Activated CD4-positive, alpha-beta T cell treated with anti-CD3 and anti-CD28 coated beads, Interleukin-2, amount 10 ng/mL, durations not matched to agents 7 days and 5 days (primary cell): ENCODE results near the gene CNTRL. TPM values are rescaled to one million over a fixed set of nuclear protein-coding genes. Genes with fewer than 3 reads are reported as not detected.
A peak's percentile ranks its signal among the peaks of the same experiment; 100 is the strongest.

Experiments used
- CTCF ChIA-PET: fragments of 350-600 bp; sonication (Branson Sonifier 250); formaldehyde crosslinking; loops from one replicate; lab custom pipeline; 2021; ENCODE audit warnings: antibody characterized with exemption; lab: Charles Lee
- POLR2A ChIA-PET: fragments of 350-600 bp; sonication (Branson Sonifier 250); formaldehyde crosslinking; loops from one replicate; lab custom pipeline; 2021; ENCODE audit warnings: antibody characterized with exemption; lab: Charles Lee
- DNase-seq: peaks from one replicate; pipeline ENCODE4 v3.0.0-alpha.2; 2020
- H3K27ac Mint-ChIP-seq: one replicate; pipeline ENCODE4 v1.8.0; 2021; ENCODE audit warnings: mild to moderate bottlenecking, moderate library complexity, mixed read lengths
- H3K27me3 Mint-ChIP-seq: one replicate; pipeline ENCODE4 v1.8.0; 2021; ENCODE audit warnings: mixed read lengths
- H3K36me3 Mint-ChIP-seq: one replicate; pipeline ENCODE4 v1.8.0; 2021; ENCODE audit warnings: low read depth, mixed read lengths
- H3K4me1 Mint-ChIP-seq: one replicate; pipeline ENCODE4 v1.8.0; 2021; ENCODE audit warnings: mixed read lengths
- H3K4me3 Mint-ChIP-seq: one replicate; pipeline ENCODE4 v1.8.0; 2021; ENCODE audit warnings: mild to moderate bottlenecking, moderate library complexity, mixed read lengths
- H3K9me3 Mint-ChIP-seq: one replicate; pipeline ENCODE4 v1.8.0; 2021; ENCODE audit warnings: mixed read lengths
- total RNA-seq, 2 experiments: library from RNA; stranded (reverse); gene quantifications; one replicate each; pipeline ENCODE4 v1.2.3, GENCODE V29; 2021

The CNTRL gene
- total RNA-seq, 2 experiments from 2014 or later = 90.7 to 91.5 TPM

- Mint-ChIP-seq H3K9me3 (no peaks in the 10 kb centered on the region), H3K4me1 (peaks cover 54% of the 10 kb centered on the region), H3K27me3 (no peaks in the 10 kb centered on the region), H3K36me3 (peaks cover 65% of the 10 kb centered on the region), H3K4me3 (no peak overlapping the region), H3K27ac (peak overlapping the region; percentile 26)
- CTCF ChIA-PET = interaction anchor here (1.2 to 2.6 kb wide), 5 partner anchors 10 to 26 kb away, joined by 3 to 12 read pairs (median 7); partner anchors contain the start of gene RAB14
- POLR2A ChIA-PET = interaction anchor here (0.5 to 1.1 kb wide), 2 partner anchors 8 to 296 kb away, joined by 3 read pairs; no protein-coding TSS in a partner anchor
- no peak for DNase-seq
These were observed 111.1 kb downstream of the CNTRL start for GRCh38 chr9:121185774-121186403.

- CTCF ChIA-PET = interaction anchor here (0.6 kb wide), 1 partner anchor 256 kb away, joined by 3 read pairs; no protein-coding TSS in a partner anchor
- H3K36me3 Mint-ChIP-seq = peaks cover 54% of the 10 kb centered on the region
- peaks cover 59% of the 10 kb centered on the region for H3K4me1 Mint-ChIP-seq
- H3K27ac Mint-ChIP-seq = no peak overlapping the region
- POLR2A ChIA-PET = interaction anchor here (0.7 kb wide), 1 partner anchor 1853 kb away, joined by 5 read pairs; no protein-coding TSS in a partner anchor
- no peak overlapping the region for H3K4me3 Mint-ChIP-seq
- H3K9me3 Mint-ChIP-seq = no peaks in the 10 kb centered on the region
- H3K27me3 Mint-ChIP-seq = no peaks in the 10 kb centered on the region
- DNase-seq = no peak
These were observed 113.0 kb downstream of the CNTRL start for GRCh38 chr9:121187636-121188305.

- Mint-ChIP-seq H3K27me3 (no peaks in the 10 kb centered on the region), H3K9me3 (no peaks in the 10 kb centered on the region), H3K4me3 (no peak overlapping the region), H3K4me1 (peaks cover 61% of the 10 kb centered on the region), H3K36me3 (peaks cover 43% of the 10 kb centered on the region), H3K27ac (no peak overlapping the region)
- DNase-seq = no peak
- CTCF ChIA-PET = interaction anchor here (1.1 kb wide), 1 partner anchor 11 kb away, joined by 3 read pairs; no protein-coding TSS in a partner anchor
- POLR2A ChIA-PET = no interaction called here
These were observed 114.3 kb downstream of the CNTRL start for GRCh38 chr9:121189006-121189405.

GRCh38 chr9:121189660-121190059 is 114.9 kb downstream of the CNTRL start:
- CTCF ChIA-PET = interaction anchor here (1.1 kb wide), 1 partner anchor 10 kb away, joined by 3 read pairs; no protein-coding TSS in a partner anchor
- H3K36me3 Mint-ChIP-seq = peaks cover 42% of the 10 kb centered on the region
- H3K27ac Mint-ChIP-seq = no peak overlapping the region

DNA sequence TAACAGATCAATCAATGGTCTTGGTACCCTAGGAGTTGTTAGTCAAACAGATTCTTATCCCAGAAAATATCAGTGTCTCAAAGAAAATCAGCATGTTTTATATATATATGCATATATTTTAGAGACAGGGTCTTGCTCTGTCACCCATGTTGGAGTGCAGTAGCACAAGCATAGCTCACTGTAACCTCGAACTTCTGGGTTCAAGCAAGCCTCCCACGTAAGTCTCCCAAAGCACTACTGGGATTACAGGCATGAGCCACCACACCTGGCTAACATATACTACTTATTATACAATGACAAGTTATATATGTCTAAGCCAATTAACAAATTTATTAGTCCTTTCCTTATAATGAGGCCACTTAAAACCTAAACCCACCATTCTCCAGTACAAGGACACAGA is 116.5 kb downstream of the CNTRL start:
- H3K27ac Mint-ChIP-seq = no peak overlapping the region
- no peak overlapping the region for H3K4me3 Mint-ChIP-seq
- H3K9me3 Mint-ChIP-seq = no peaks in the 10 kb centered on the region
- no peaks in the 10 kb centered on the region for H3K27me3 Mint-ChIP-seq
- peaks cover 65% of the 10 kb centered on the region for H3K4me1 Mint-ChIP-seq
- ChIA-PET POLR2A (no interaction called here), CTCF (interaction anchor here (0.6 kb wide), 1 partner anchor 341 kb away, joined by 4 read pairs; no protein-coding TSS in a partner anchor)
- DNase-seq = no peak
- H3K36me3 Mint-ChIP-seq = peaks cover 27% of the 10 kb centered on the region

More at GRCh38 chr9:121189660-121190059, 114.9 kb downstream of the CNTRL start:
- no peaks in the 10 kb centered on the region for H3K27me3 Mint-ChIP-seq
- POLR2A ChIA-PET = no interaction called here
- no peaks in the 10 kb centered on the region for H3K9me3 Mint-ChIP-seq
- no peak overlapping the region for H3K4me3 Mint-ChIP-seq
- peaks cover 65% of the 10 kb centered on the region for H3K4me1 Mint-ChIP-seq
- DNase-seq = no peak

DNA sequence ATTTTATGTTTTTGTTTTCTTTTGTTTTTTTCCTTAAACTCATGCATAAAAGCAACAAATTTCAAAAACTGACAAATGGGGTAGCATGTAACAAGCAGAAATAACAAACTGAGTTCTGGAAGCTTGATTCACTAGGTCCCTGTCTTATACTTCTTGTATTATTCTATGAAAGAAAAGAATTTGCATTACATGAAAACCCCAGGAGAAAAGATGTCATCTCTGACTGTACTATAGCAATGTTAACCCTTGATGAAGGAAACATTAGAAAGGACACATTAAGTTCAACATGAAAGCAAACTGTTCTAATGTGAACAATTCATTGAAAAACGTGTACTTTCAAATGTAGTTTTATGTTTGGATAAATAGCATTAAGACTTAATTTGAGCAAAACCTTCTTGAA is 117.8 kb downstream of the CNTRL start:
- Mint-ChIP-seq H3K9me3 (no peaks in the 10 kb centered on the region), H3K27ac (no peak overlapping the region), H3K27me3 (no peaks in the 10 kb centered on the region), H3K4me3 (no peak overlapping the region), H3K36me3 (peaks cover 21% of the 10 kb centered on the region), H3K4me1 (peaks cover 67% of the 10 kb centered on the region)
- no peak for DNase-seq
- POLR2A ChIA-PET = no interaction called here
- CTCF ChIA-PET = interaction anchor here (0.6 kb wide), 1 partner anchor 9 kb away, joined by 3 read pairs; no protein-coding TSS in a partner anchor

- POLR2A ChIA-PET = no interaction called here
These were observed 118.3 kb downstream of the CNTRL start for GRCh38 chr9:121192959-121193640.

DNA sequence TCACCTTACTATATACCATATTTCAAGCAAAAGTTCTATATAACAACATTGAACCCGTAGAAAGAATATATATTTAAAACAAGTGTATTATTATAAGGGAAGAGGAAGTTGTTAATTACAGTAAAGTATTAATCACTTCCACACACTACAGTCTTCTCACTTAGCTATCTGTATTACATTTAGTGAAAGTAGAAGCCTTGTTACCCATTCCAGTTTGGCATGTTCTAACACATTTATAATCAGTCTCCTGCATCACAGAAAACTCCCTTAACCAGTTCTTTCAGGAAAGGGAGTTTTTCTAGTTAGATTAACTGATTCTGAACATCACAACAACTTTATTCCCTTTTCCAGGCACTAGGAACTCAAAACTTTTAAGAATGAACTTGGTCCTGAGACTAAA is 120.0 kb downstream of the CNTRL start:
- CTCF ChIA-PET = interaction anchor here (0.9 to 1.3 kb wide), 2 partner anchors 10 to 23 kb away, joined by 3 read pairs; no protein-coding TSS in a partner anchor
- H3K4me1 Mint-ChIP-seq = peaks cover 75% of the 10 kb centered on the region
- H3K27ac Mint-ChIP-seq = no peak overlapping the region
- POLR2A ChIA-PET = interaction anchor here (0.7 kb wide), 1 partner anchor 9 kb away, joined by 3 read pairs; no protein-coding TSS in a partner anchor
- H3K36me3 Mint-ChIP-seq = peaks cover 17% of the 10 kb centered on the region
- DNase-seq = no peak
- no peaks in the 10 kb centered on the region for H3K27me3 Mint-ChIP-seq
- no peaks in the 10 kb centered on the region for H3K9me3 Mint-ChIP-seq
- H3K4me3 Mint-ChIP-seq = no peak overlapping the region

More at GRCh38 chr9:121192959-121193640, 118.3 kb downstream of the CNTRL start:
- no peak overlapping the region for H3K27ac Mint-ChIP-seq
- no peak for DNase-seq
- CTCF ChIA-PET = no interaction called here
- peaks cover 22% of the 10 kb centered on the region for H3K36me3 Mint-ChIP-seq
- H3K4me3 Mint-ChIP-seq = no peak overlapping the region
- no peaks in the 10 kb centered on the region for H3K27me3 Mint-ChIP-seq
- H3K4me1 Mint-ChIP-seq = peaks cover 67% of the 10 kb centered on the region
- no peaks in the 10 kb centered on the region for H3K9me3 Mint-ChIP-seq

GRCh38 chr9:121196389-121196788 is 121.6 kb downstream of the CNTRL start:
- Mint-ChIP-seq H3K27ac (no peak overlapping the region), H3K36me3 (peaks cover 15% of the 10 kb centered on the region), H3K4me1 (peaks cover 71% of the 10 kb centered on the region), H3K4me3 (no peak overlapping the region), H3K27me3 (no peaks in the 10 kb centered on the region), H3K9me3 (no peaks in the 10 kb centered on the region)
- POLR2A ChIA-PET = no interaction called here
- CTCF ChIA-PET = no interaction called here
- DNase-seq = no peak

GRCh38 chr9:121197132-121197531 is 122.4 kb downstream of the CNTRL start:
- DNase-seq = no peak
- no peaks in the 10 kb centered on the region for H3K27me3 Mint-ChIP-seq
- CTCF ChIA-PET = interaction anchor here (0.8 kb wide), 1 partner anchor 196 kb away, joined by 5 read pairs; no protein-coding TSS in a partner anchor
- no peaks in the 10 kb centered on the region for H3K9me3 Mint-ChIP-seq
- H3K4me3 Mint-ChIP-seq = no peak overlapping the region
- peaks cover 74% of the 10 kb centered on the region for H3K4me1 Mint-ChIP-seq
- POLR2A ChIA-PET = no interaction called here
- H3K27ac Mint-ChIP-seq = no peak overlapping the region
- peaks cover 15% of the 10 kb centered on the region for H3K36me3 Mint-ChIP-seq

- H3K4me3 Mint-ChIP-seq = peak overlapping the region; percentile 20
- POLR2A ChIA-PET = no interaction called here
- H3K4me1 Mint-ChIP-seq = peaks cover 72% of the 10 kb centered on the region
- CTCF ChIA-PET = interaction anchor here (0.6 to 3.7 kb wide), 3 partner anchors 13 to 249 kb away, joined by 3 to 12 read pairs (median 3); no protein-coding TSS in a partner anchor
- peaks cover 14% of the 10 kb centered on the region for H3K36me3 Mint-ChIP-seq
- H3K9me3 Mint-ChIP-seq = no peaks in the 10 kb centered on the region
- no peak for DNase-seq
- no peaks in the 10 kb centered on the region for H3K27me3 Mint-ChIP-seq
- H3K27ac Mint-ChIP-seq = no peak overlapping the region
These were observed 123.8 kb downstream of the CNTRL start for GRCh38 chr9:121198512-121199042.

DNA sequence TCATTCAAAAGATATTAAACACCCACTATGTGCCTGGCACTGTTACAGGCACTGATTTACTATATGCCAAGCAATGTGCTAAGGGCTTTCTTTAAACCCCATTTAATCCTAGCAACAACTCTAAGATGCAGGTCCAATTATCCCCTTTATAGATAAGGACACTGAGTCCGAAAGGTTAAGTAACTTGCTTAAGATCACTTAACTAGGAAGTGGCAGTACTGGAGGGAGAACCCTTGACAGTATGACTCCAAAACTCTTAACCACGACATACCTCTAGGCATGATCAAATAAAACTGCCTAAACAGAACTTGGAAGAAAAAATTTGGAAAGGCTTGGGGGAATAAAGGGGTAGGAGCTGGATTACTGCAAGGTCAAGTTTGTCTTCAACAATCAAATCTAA is 125.2 kb downstream of the CNTRL start:
- DNase-seq = no peak
- Mint-ChIP-seq H3K4me1 (peaks cover 66% of the 10 kb centered on the region), H3K27ac (peak overlapping the region; percentile 91), H3K27me3 (no peaks in the 10 kb centered on the region), H3K9me3 (peaks cover 2% of the 10 kb centered on the region), H3K4me3 (peak overlapping the region; percentile 96), H3K36me3 (peaks cover 14% of the 10 kb centered on the region)
- ChIA-PET CTCF (interaction anchor here (0.8 to 3.7 kb wide), 7 partner anchors 11 to 113 kb away, joined by 3 to 16 read pairs (median 3); no protein-coding TSS in a partner anchor), POLR2A (interaction anchor here (0.7 kb wide), 1 partner anchor 127 kb away, joined by 3 read pairs; no protein-coding TSS in a partner anchor)
